ENCODE measurements around the gene CTBP1.

Gene CTBP1

GRCh38 chr4:1175635-1176229 lies 73.2 kb downstream of the CTBP1 start:
- no peak overlapping the region for H3K4me2 ChIP-seq (ENCODE audit: insufficient read depth, low read length, poor library complexity, severe bottlenecking)
- DNase-seq (ENCODE audit: low spot score) = no peak
- no peaks in the 10 kb centered on the region for H3K79me1 ChIP-seq (ENCODE audit: low read depth, low read length)
- H3K36me3 ChIP-seq (replicated peaks in 1 of 2; ENCODE audit: control insufficient read depth in 2 of 2, insufficient read depth in 2 of 2, low read length in 2 of 2) = no peaks in the 10 kb centered on the region
- no peak overlapping the region for H2AFZ ChIP-seq (ENCODE audit: low read length)
- no peak overlapping the region for H3K4me3 ChIP-seq (ENCODE audit: low read length in 2 of 2)
- no peak overlapping the region for H2BK120ac ChIP-seq (ENCODE audit: low read depth, low read length)
- no peak overlapping the region for H2AK5ac ChIP-seq (ENCODE audit: low read depth, low read length)
- H3K9me3 ChIP-seq (replicated peaks in 1 of 2; ENCODE audit: control insufficient read depth in 2 of 2, insufficient read depth in 1 of 2, low read depth in 1 of 2, low read length in 2 of 2) = peaks cover 3 to 5% of the 10 kb centered on the region in 2 donors
- no peak overlapping the region for H2BK12ac ChIP-seq (ENCODE audit: low read length)
- H4K91ac ChIP-seq (ENCODE audit: low read depth, low read length, poor library complexity) = no peak overlapping the region
- no CpG with 5 or more reads among the region's 7 CpGs for WGBS, 2 donors (ENCODE audit: extremely low coverage in 2 of 2, insufficient read length in 2 of 2, insufficient replicate concordance in 1 of 2)
- H3K23ac ChIP-seq (ENCODE audit: low read depth, low read length, poor library complexity) = peak overlapping the region; percentile 62
- peaks cover 0 to 7% of the 10 kb centered on the region in 2 donors for H3K4me1 ChIP-seq (ENCODE audit: control insufficient read depth in 2 of 2, insufficient read depth in 1 of 2, low read depth in 1 of 2, low read length in 2 of 2)
- no peak overlapping the region for H3K9ac ChIP-seq (ENCODE audit: low read depth, low read length, poor library complexity)
- H3K27ac ChIP-seq (replicated peaks; ENCODE audit: low read length) = no peak overlapping the region
- no peak overlapping the region for H3K14ac ChIP-seq (ENCODE audit: low read length)
- H3K27me3 ChIP-seq (ENCODE audit: control insufficient read depth in 3 of 3, insufficient read depth in 3 of 3, low read depth in 1 of 3, low read length in 3 of 3) = peaks cover 17 to 52% (median 28%) of the 10 kb centered on the region in 3 experiments
- no peak overlapping the region for H4K8ac ChIP-seq (ENCODE audit: low read depth, low read length)
- H2BK5ac ChIP-seq (ENCODE audit: low read length) = no peak overlapping the region
- H3K4ac ChIP-seq (ENCODE audit: low read length) = no peak overlapping the region
- no peak overlapping the region for H2BK15ac ChIP-seq (ENCODE audit: low read length)
- peak overlapping the region; percentile 16 for H3K18ac ChIP-seq (ENCODE audit: low read length)

DNA sequence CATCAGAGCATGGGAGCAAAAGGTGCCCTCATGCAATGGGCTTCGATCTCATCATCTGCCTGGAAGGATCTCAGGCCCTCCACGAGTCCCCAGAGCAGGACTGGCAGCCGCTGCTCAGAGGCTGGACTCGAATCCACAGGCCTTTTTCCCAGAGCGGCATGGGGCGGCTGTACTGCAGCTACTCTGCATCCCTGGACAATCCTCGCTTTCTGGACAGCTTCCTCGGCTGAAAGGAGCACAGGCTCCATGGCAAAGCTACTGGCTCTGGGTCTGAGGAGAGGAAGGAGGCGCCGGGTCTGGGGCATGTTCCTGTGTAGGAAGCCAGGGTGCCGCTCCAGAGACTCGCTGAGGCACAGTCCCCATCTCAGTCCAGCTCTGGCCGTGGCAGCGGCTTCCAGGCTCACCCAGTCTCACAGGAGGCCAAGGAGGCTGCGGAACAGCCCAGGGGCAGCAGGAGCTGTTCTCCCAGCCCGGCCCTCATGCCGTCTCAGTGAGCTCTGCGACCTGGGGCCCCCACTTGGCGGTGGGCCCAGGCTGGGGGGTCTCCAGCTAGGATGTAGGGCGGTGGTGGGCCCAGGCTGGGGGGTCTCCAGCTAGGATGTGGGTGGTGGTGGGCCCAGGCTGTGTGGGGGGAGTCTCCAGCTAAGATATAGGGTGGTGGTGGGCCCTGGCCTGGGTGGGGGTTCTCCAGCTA lies 73.8 kb downstream of the CTBP1 start:
- WGBS, 2 donors (ENCODE audit: extremely low coverage in 2 of 2, insufficient read length in 2 of 2, insufficient replicate concordance in 1 of 2) = no CpG with 5 or more reads among the region's 20 CpGs
- no peak overlapping the region for H3K27ac ChIP-seq (replicated peaks; ENCODE audit: low read length)
- no peak overlapping the region for H3K4ac ChIP-seq (ENCODE audit: low read length)
- H3K18ac ChIP-seq (ENCODE audit: low read length) = peak overlapping the region; percentile 16
- no peak overlapping the region for H2BK15ac ChIP-seq (ENCODE audit: low read length)
- H2AK5ac ChIP-seq (ENCODE audit: low read depth, low read length) = peak overlapping the region; percentile 71
- H3K9me3 ChIP-seq (replicated peaks in 1 of 2; ENCODE audit: control insufficient read depth in 2 of 2, insufficient read depth in 1 of 2, low read depth in 1 of 2, low read length in 2 of 2) = peaks cover 5 to 10% of the 10 kb centered on the region in 2 donors
- no peak overlapping the region for H3K14ac ChIP-seq (ENCODE audit: low read length)
- H4K91ac ChIP-seq (ENCODE audit: low read depth, low read length, poor library complexity) = no peak overlapping the region
- no peak overlapping the region for H2BK5ac ChIP-seq (ENCODE audit: low read length)
- H3K4me1 ChIP-seq (ENCODE audit: control insufficient read depth in 2 of 2, insufficient read depth in 1 of 2, low read depth in 1 of 2, low read length in 2 of 2) = peaks cover 0 to 7% of the 10 kb centered on the region in 2 donors
- DNase-seq (ENCODE audit: low spot score) = no peak
- H3K36me3 ChIP-seq (replicated peaks in 1 of 2; ENCODE audit: control insufficient read depth in 2 of 2, insufficient read depth in 2 of 2, low read length in 2 of 2) = no peaks in the 10 kb centered on the region
- H3K79me1 ChIP-seq (ENCODE audit: low read depth, low read length) = no peaks in the 10 kb centered on the region
- no peak overlapping the region for H2BK12ac ChIP-seq (ENCODE audit: low read length)
- H4K8ac ChIP-seq (ENCODE audit: low read depth, low read length) = no peak overlapping the region
- H3K9ac ChIP-seq (ENCODE audit: low read depth, low read length, poor library complexity) = no peak overlapping the region
- peak overlapping the region in 1 of 2 donors; percentile 22 for H3K4me3 ChIP-seq (ENCODE audit: low read length in 2 of 2)
- H3K4me2 ChIP-seq (ENCODE audit: insufficient read depth, low read length, poor library complexity, severe bottlenecking) = no peak overlapping the region
- H3K27me3 ChIP-seq (ENCODE audit: control insufficient read depth in 3 of 3, insufficient read depth in 3 of 3, low read depth in 1 of 3, low read length in 3 of 3) = peaks cover 23 to 58% (median 35%) of the 10 kb centered on the region in 3 experiments
- H2BK120ac ChIP-seq (ENCODE audit: low read depth, low read length) = peak overlapping the region; percentile 24
- H3K23ac ChIP-seq (ENCODE audit: low read depth, low read length, poor library complexity) = no peak overlapping the region
- no peak overlapping the region for H2AFZ ChIP-seq (ENCODE audit: low read length)

DNA sequence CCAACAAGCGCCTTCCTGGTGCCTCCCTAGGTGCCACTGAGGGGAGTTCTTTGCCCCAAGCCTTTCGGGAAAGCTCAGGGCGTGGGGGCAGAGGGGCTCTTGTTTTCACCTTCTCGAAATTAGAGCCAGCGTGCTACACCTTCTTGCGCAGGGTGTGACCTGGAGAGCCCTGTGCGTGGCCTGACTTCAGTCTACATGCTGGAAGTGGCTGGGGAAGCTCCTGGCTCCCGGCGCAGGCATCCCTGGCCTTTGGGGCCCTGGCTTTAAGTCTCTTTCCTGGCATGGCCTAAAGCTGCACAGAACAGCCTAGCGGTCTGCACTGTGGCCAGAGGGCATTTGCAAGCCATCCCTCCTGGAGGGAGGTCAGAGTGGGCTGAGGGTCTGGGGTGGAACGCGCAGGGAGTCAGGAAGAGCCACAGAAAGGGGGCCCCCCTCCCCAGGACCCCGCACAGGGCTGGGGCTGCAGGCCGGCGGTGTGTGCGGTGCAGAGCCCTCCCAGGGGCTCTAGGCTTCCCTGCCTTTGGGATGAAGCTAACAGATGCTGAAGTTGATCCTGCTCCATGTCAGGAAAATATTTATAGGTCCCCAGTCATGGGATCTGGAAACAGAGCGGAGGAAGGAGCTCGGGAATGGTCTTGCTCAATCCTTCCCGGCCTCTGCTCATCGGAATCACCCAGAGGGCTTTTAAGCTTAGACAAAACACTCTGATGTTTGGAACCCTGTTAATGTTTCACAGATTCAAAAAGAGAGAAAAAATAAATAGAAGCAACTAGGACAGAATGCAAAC lies 75.8 kb downstream of the CTBP1 start:
- Histone ChIP-seq H3K36me3 (replicated peaks in 1 of 2; ENCODE audit: control insufficient read depth in 2 of 2, insufficient read depth in 2 of 2, low read length in 2 of 2) (no peaks in the 10 kb centered on the region), H3K4me1 (ENCODE audit: control insufficient read depth in 2 of 2, insufficient read depth in 1 of 2, low read depth in 1 of 2, low read length in 2 of 2) (peaks cover 0 to 7% of the 10 kb centered on the region in 2 donors), H3K4me3 (ENCODE audit: low read length in 2 of 2) (peak overlapping the region in 1 of 2 donors; percentile 23), H2BK12ac (ENCODE audit: low read length) (no peak overlapping the region), H4K8ac (ENCODE audit: low read depth, low read length) (no peak overlapping the region), H3K9ac (ENCODE audit: low read depth, low read length, poor library complexity) (no peak overlapping the region), H3K23ac (ENCODE audit: low read depth, low read length, poor library complexity) (no peak overlapping the region), H2BK15ac (ENCODE audit: low read length) (peak overlapping the region; percentile 38), H3K18ac (ENCODE audit: low read length) (peak overlapping the region; percentile 91), H3K4me2 (ENCODE audit: insufficient read depth, low read length, poor library complexity, severe bottlenecking) (peak overlapping the region; percentile 2), H2BK5ac (ENCODE audit: low read length) (no peak overlapping the region), H4K91ac (ENCODE audit: low read depth, low read length, poor library complexity) (peak overlapping the region; percentile 9), H3K79me1 (ENCODE audit: low read depth, low read length) (peaks cover 5% of the 10 kb centered on the region), H3K9me3 (replicated peaks in 1 of 2; ENCODE audit: control insufficient read depth in 2 of 2, insufficient read depth in 1 of 2, low read depth in 1 of 2, low read length in 2 of 2) (peaks cover 5 to 10% of the 10 kb centered on the region in 2 donors), H2BK120ac (ENCODE audit: low read depth, low read length) (peak overlapping the region; percentile 47), H3K4ac (ENCODE audit: low read length) (no peak overlapping the region), H2AK5ac (ENCODE audit: low read depth, low read length) (peak overlapping the region; percentile 96), H3K14ac (ENCODE audit: low read length) (peak overlapping the region; percentile 97), H3K27me3 (ENCODE audit: control insufficient read depth in 3 of 3, insufficient read depth in 3 of 3, low read depth in 1 of 3, low read length in 3 of 3) (peaks cover 25 to 77% (median 54%) of the 10 kb centered on the region in 3 experiments), H3K27ac (replicated peaks; ENCODE audit: low read length) (no peak overlapping the region), H2AFZ (ENCODE audit: low read length) (peak overlapping the region; percentile 64)
- no peak for DNase-seq (ENCODE audit: low spot score)
- WGBS, 2 donors (ENCODE audit: extremely low coverage in 2 of 2, insufficient read length in 2 of 2, insufficient replicate concordance in 1 of 2) = no CpG with 5 or more reads among the region's 20 CpGs

Measured in neuronal stem cell (in vitro differentiated cells).